SK-N-SH treated with all-trans-retinoic acid at 6 μM for 48 hours (cell line): ENCODE data around the gene PSMG1.

Experiments used
- BACH2 ChIP-seq: fragments of 250-450 bp; sonication (Bioruptor Pico); IDR thresholded peaks from 2 replicates; pipeline ENCODE4 v1.9.0; 2021; ENCODE audit warnings: mild to moderate bottlenecking, borderline replicate concordance
- ESRRG ChIP-seq: fragments of 250-450 bp; sonication (Bioruptor Pico); IDR thresholded peaks from 2 replicates; pipeline ENCODE4 v1.6.1; 2021; ENCODE audit warnings: mild to moderate bottlenecking
- PPARA ChIP-seq: fragments of 250-450 bp; sonication (Bioruptor Pico); IDR thresholded peaks from 2 replicates; pipeline ENCODE4 v1.5.0; 2020; ENCODE audit warnings: mild to moderate bottlenecking, borderline replicate concordance
- RARB ChIP-seq: fragments of 250-450 bp; sonication (Bioruptor Pico); IDR thresholded peaks from 2 replicates; pipeline ENCODE4 v1.8.0; 2021; ENCODE audit warnings: mild to moderate bottlenecking, moderate library complexity
- SNAI2 ChIP-seq: fragments of 250-450 bp; sonication (Bioruptor Pico); IDR thresholded peaks from 2 replicates; pipeline ENCODE4 v1.5.0; 2020; ENCODE audit warnings: mild to moderate bottlenecking, moderate library complexity
- ZNF8 ChIP-seq: fragments of 450-650 bp; formaldehyde crosslinking; IDR thresholded peaks from 2 replicates; pipeline ENCODE4 v1.5.0; 2020; ENCODE audit warnings: mild to moderate bottlenecking, moderate library complexity
- TF ChIP-seq, protein P1 (sequence below): fragments of 250-450 bp; sonication (Bioruptor Pico); IDR thresholded peaks from 2 replicates; pipeline ENCODE4 v1.8.0; 2020; ENCODE audit warnings: mild to moderate bottlenecking, moderate library complexity, borderline replicate concordance

GRCh38 chr21:39208624-39209333, 25.5 kb upstream of the PSMG1 start:
- TF ChIP-seq ESRRG (CRISPR knock-in tag), result no peak
- TF ChIP-seq, protein P1, sequence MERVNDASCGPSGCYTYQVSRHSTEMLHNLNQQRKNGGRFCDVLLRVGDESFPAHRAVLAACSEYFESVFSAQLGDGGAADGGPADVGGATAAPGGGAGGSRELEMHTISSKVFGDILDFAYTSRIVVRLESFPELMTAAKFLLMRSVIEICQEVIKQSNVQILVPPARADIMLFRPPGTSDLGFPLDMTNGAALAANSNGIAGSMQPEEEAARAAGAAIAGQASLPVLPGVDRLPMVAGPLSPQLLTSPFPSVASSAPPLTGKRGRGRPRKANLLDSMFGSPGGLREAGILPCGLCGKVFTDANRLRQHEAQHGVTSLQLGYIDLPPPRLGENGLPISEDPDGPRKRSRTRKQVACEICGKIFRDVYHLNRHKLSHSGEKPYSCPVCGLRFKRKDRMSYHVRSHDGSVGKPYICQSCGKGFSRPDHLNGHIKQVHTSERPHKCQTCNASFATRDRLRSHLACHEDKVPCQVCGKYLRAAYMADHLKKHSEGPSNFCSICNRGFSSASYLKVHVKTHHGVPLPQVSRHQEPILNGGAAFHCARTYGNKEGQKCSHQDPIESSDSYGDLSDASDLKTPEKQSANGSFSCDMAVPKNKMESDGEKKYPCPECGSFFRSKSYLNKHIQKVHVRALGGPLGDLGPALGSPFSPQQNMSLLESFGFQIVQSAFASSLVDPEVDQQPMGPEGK, result no peak
- no peak for TF ChIP-seq ZNF8
- TF ChIP-seq PPARA (CRISPR knock-in tag), result no peak
- no peak for TF ChIP-seq BACH2 (CRISPR knock-in tag)
- TF ChIP-seq RARB (CRISPR knock-in tag), result no peak
- no peak for TF ChIP-seq SNAI2 (CRISPR knock-in tag)
